GM12878 (cell line): ENCODE data around the gene HADHA. TPM values are rescaled to one million over a fixed set of nuclear protein-coding genes. Genes with fewer than 3 reads are reported as not detected.
A peak's percentile ranks its signal among the peaks of the same experiment; 100 is the strongest.

ENCODE experiments used
- ATAC-seq: fragments of 200-7000 bp; cut with Tn5 transposase; 3 replicates; pipeline ENCODE4 v1.9.1; 2020; ENCODE audit warnings: mild to moderate bottlenecking, moderate library complexity
- BruUV-seq: library from RNA; stranded (reverse); fragments of 400-500 nt; replicated peaks from 2 replicates; lab custom pipeline; 2021; lab: Mats Ljungman, UMichigan
- CTCF ChIA-PET: fragments of 300-600 bp; sonication (Branson Sonifier 250); formaldehyde crosslinking; extraction: SDS; loops from one replicate; lab custom pipeline; 2021; ENCODE audit warnings: inconsistent platforms; lab: Yijun Ruan, JAX
- POLR2A ChIA-PET: fragments of 350-600 bp; formaldehyde crosslinking; extraction: SDS; loops from one replicate; lab custom pipeline; 2021; ENCODE audit warnings: inconsistent platforms; lab: Charles Lee
- RAD21 ChIA-PET: fragments of 300-600 bp; sonication (Branson Sonifier 250); formaldehyde crosslinking; loops from one replicate; lab custom pipeline; 2023; ENCODE audit warnings: antibody characterized with exemption; ENCODE audit not compliant: unreplicated experiment; lab: Charles Lee
- SMC1A ChIA-PET: fragments of 300-600 bp; sonication (Branson Sonifier 250); formaldehyde crosslinking; loops from one replicate; lab custom pipeline; 2023; ENCODE audit not compliant: unreplicated experiment, uncharacterized antibody; lab: Charles Lee
- DNase-seq: peaks from one replicate; pipeline ENCODE4 v3.0.0-alpha.2; 2011; ENCODE audit warnings: low read depth, low spot score
- FAIRE-seq: peaks from 3 replicates; lab custom pipeline; 2011; peaks lifted over from hg19 to GRCh38; lab: Jason Lieb, UNC
- H2AFZ ChIP-seq: 2 replicates; pipeline ENCODE4 v1.6.0; 2011; ENCODE audit warnings: low read depth, low read length, control low read depth; ENCODE audit not compliant: control insufficient read depth
- H3K27ac ChIP-seq: 2 replicates; pipeline ENCODE4 v1.5.1; 2011; ENCODE audit warnings: control low read depth; ENCODE audit not compliant: control insufficient read depth, insufficient read depth
- H3K27me3 ChIP-seq, 2 experiments: replicated peaks in 1 of 2; 2 replicates each; pipeline versions ENCODE4 v1.6.0 to v1.6.1; 2011; ENCODE audit warnings: low read length in 1 of 2; ENCODE audit not compliant: control insufficient read depth in 2 of 2, insufficient read depth in 2 of 2
- H3K36me3 ChIP-seq, 2 experiments: 2 replicates each; pipeline ENCODE4 v1.5.1; 2011; ENCODE audit warnings: low read length in 1 of 2; ENCODE audit not compliant: control insufficient read depth in 2 of 2, insufficient read depth in 2 of 2
- H3K4me1 ChIP-seq: 2 replicates; pipeline ENCODE4 v1.6.1; 2011; ENCODE audit warnings: mild to moderate bottlenecking, low read length, moderate library complexity, mixed read lengths; ENCODE audit not compliant: control insufficient read depth, insufficient read depth
- H3K4me2 ChIP-seq: 2 replicates; pipeline ENCODE4 v1.6.0; 2011; ENCODE audit warnings: control low read depth; ENCODE audit not compliant: control insufficient read depth, insufficient read depth
- H3K4me3 ChIP-seq: fragments of 200-600 bp; sonication (generic); 2 replicates; pipeline ENCODE4 v1.5.1; 2016
- H3K79me2 ChIP-seq: 2 replicates; pipeline ENCODE4 v1.6.0; 2011; ENCODE audit warnings: low read length; ENCODE audit not compliant: control insufficient read depth, insufficient read depth
- H3K9ac ChIP-seq: 2 replicates; pipeline ENCODE4 v1.8.0; 2011; ENCODE audit warnings: low read length, control low read depth, mixed read lengths; ENCODE audit not compliant: control insufficient read depth, insufficient read depth
- H3K9me3 ChIP-seq: replicated peaks from 3 replicates; pipeline ENCODE4 v1.5.1; 2011; ENCODE audit warnings: mild to moderate bottlenecking, low read length; ENCODE audit not compliant: control insufficient read depth, insufficient read depth
- H4K20me1 ChIP-seq: 2 replicates; pipeline ENCODE4 v1.6.0; 2011; ENCODE audit not compliant: control insufficient read depth, insufficient read depth
- ATF7 ChIP-seq: fragments of 450-650 bp; IDR thresholded peaks from 2 replicates; pipeline ENCODE4 v1.6.1; 2016; ENCODE audit warnings: low read depth, mild to moderate bottlenecking
- CBFB ChIP-seq: IDR thresholded peaks from 2 replicates; pipeline ENCODE4 v1.6.1; 2016; ENCODE audit warnings: antibody characterized with exemption, low read depth
- CEBPB ChIP-seq, 2 experiments: fragments of 150-350 bp in 1 of 2; IDR thresholded peaks; 2 replicates each; pipeline ENCODE4 v1.6.1; 2012 to 2014; ENCODE audit warnings: low read depth in 2 of 2, low read length in 2 of 2, borderline replicate concordance in 1 of 2, inconsistent platforms in 1 of 2
- E4F1 ChIP-seq: fragments of 450-650 bp; IDR thresholded peaks from 2 replicates; pipeline ENCODE4 v1.6.1; 2018; ENCODE audit warnings: borderline replicate concordance, mild to moderate bottlenecking; ENCODE audit not compliant: partially characterized antibody
- TARDBP ChIP-seq: IDR thresholded peaks from 2 replicates; pipeline ENCODE4 v1.6.1; 2016; ENCODE audit warnings: borderline replicate concordance
- TCF12 ChIP-seq: IDR thresholded peaks from 2 replicates; pipeline ENCODE4 v1.6.1; 2011; ENCODE audit warnings: low read depth, mild to moderate bottlenecking, low read length
- USF1 ChIP-seq: IDR thresholded peaks from 2 replicates; pipeline ENCODE4 v1.6.1; 2011; ENCODE audit warnings: borderline replicate concordance, low read depth, mild to moderate bottlenecking, moderate library complexity, mixed read lengths, low read length; ENCODE audit not compliant: insufficient read depth; ENCODE audit errors: extremely low read length
- WGBS: methylation state at CpG from one replicate; pipeline ENCODE4 v1.1.6; 2016; ENCODE audit warnings: low lambda C conversion rate; ENCODE audit not compliant: insufficient replicate concordance, insufficient coverage; ENCODE audit errors: missing lambda C conversion rate; 5-methylcytosine and 5-hydroxymethylcytosine counted together
- in situ Hi-C: fragments of 300-500 bp; cut with MboI; formaldehyde crosslinking; loops from 9 replicates; pipeline ENCODE4 v1.14.3; 2018; ENCODE audit warnings: mixed read lengths
- intact Hi-C: fragments of 100-400 bp; cut with micrococcal nuclease; formaldehyde crosslinking; loops from one replicate; pipeline ENCODE4 v1.14.2; 2022; ENCODE audit not compliant: unreplicated experiment
- polyA plus RNA-seq, 11 experiments: library from polyadenylated mRNA; depleted of rRNA in 4 of 11; unstranded in 6 of 11; stranded (reverse) in 5 of 11; fragments of >200 nt; fragmentation: Nextera tagmentation in 4 of 11; fragmentation: Illumina TruSeq in 1 of 11; extraction: Ambion mirVana in 4 of 11; extraction: Trizol in 1 of 11; gene quantifications; 1 replicate in 1 of 11; 2 replicates in 10 of 11; pipeline versions ENCODE4 v1.2.1 to v1.2.3, GENCODE V29; 2011 to 2016; ENCODE audit warnings: inconsistent platforms in 2 of 11, missing spikeins in 2 of 11, low read depth in 1 of 11
- total RNA-seq, 4 experiments: library from RNA; depleted of rRNA in 3 of 4; stranded (reverse); fragments of >200 nt in 3 of 4; fragmentation: Illumina TruSeq in 1 of 4; extraction: Trizol in 1 of 4; gene quantifications; 2 replicates each; pipeline versions ENCODE4 v1.2.1 to v1.2.3, GENCODE V29; 2013 to 2021

HADHA gene
- total and polyA plus RNA-seq, 10 of the 15 experiments (the other 5 are each of a cell fraction or from before 2014, with no cell fraction given) = 109 to 207 (median 165) TPM

GRCh38 chr2:26229595-26229994, 14.8 kb downstream of the HADHA start:
- SMC1A ChIA-PET = no interaction called here
- Histone ChIP-seq H3K9me3 (peaks cover 2% of the 10 kb centered on the region; the same call in 2 of the 3 replicates), H3K27ac (no peak overlapping the region), H3K79me2 (no peaks in the 10 kb centered on the region), H3K4me1 (no peaks in the 10 kb centered on the region), H3K9ac (no peak overlapping the region), H2AFZ (no peak overlapping the region), H3K4me2 (no peak overlapping the region), H4K20me1 (no peaks in the 10 kb centered on the region), H3K36me3 (peaks cover 5 to 24% of the 10 kb centered on the region in 2 experiments; a peak in 3 of 4 replicates), H3K27me3 (no peaks in the 10 kb centered on the region), H3K4me3 (no peak overlapping the region)
- FAIRE-seq = peak; percentile 18
- POLR2A ChIA-PET = no interaction called here
- intact Hi-C loops = no loop called here
- ATAC-seq = no peak
- TF ChIP-seq ATF7 = no peak
- TF ChIP-seq CEBPB (IDR thresholded peaks at IDR 0.05; ENCODE audit: borderline replicate concordance in 1 of 2, low read depth in 2 of 2, low read length in 2 of 2) = no peak
- TF ChIP-seq E4F1 = no peak
- no peak for TF ChIP-seq TARDBP
- TF ChIP-seq TCF12 = no peak
- TF ChIP-seq CBFB = no peak
- no peak for TF ChIP-seq USF1
- BruUV-seq = no TSS peak
- WGBS = 100% methylated on average over 3 of the region's 3 CpGs
- RAD21 ChIA-PET = no interaction called here
- in situ Hi-C loops = no loop called here
- no peak for DNase-seq
- CTCF ChIA-PET = no interaction called here
